GM19328 (cell line): ENCODE data around the gene IFRD1.
"Not testable (repeated sequence)": the region's sequence is repeated elsewhere in the genome, so short reads cannot be mapped to it uniquely, and the experiment has no call there.

Source experiments
- ATAC-seq: cut with Tn5 transposase; IDR thresholded peaks from one replicate; pipeline ENCODE4 v1.9.1; 2021; ENCODE audit warnings: mild to moderate bottlenecking, moderate library complexity; ENCODE audit not compliant: unreplicated experiment

IFRD1 gene

GRCh38 chr7:112512451-112513210 is 62.4 kb downstream of the IFRD1 start:
- no peak for ATAC-seq

- ATAC-seq, result no peak
These were observed 65.7 kb downstream of the IFRD1 start for GRCh38 chr7:112515989-112516388.

- ATAC-seq, result not testable (repeated sequence)
These were observed 66.2 kb downstream of the IFRD1 start for GRCh38 chr7:112516418-112516817.

- no peak for ATAC-seq
These were observed 67.2 kb downstream of the IFRD1 start for GRCh38 chr7:112517487-112517886.

GRCh38 chr7:112520787-112521186 is 70.5 kb downstream of the IFRD1 start:
- ATAC-seq, result no peak

- ATAC-seq, result no peak
These were observed 71.7 kb downstream of the IFRD1 start for GRCh38 chr7:112521942-112522341.

GRCh38 chr7:112523871-112524270 is 73.6 kb downstream of the IFRD1 start:
- ATAC-seq, result no peak
